ENCODE data around the gene ZNF524.

DNA sequence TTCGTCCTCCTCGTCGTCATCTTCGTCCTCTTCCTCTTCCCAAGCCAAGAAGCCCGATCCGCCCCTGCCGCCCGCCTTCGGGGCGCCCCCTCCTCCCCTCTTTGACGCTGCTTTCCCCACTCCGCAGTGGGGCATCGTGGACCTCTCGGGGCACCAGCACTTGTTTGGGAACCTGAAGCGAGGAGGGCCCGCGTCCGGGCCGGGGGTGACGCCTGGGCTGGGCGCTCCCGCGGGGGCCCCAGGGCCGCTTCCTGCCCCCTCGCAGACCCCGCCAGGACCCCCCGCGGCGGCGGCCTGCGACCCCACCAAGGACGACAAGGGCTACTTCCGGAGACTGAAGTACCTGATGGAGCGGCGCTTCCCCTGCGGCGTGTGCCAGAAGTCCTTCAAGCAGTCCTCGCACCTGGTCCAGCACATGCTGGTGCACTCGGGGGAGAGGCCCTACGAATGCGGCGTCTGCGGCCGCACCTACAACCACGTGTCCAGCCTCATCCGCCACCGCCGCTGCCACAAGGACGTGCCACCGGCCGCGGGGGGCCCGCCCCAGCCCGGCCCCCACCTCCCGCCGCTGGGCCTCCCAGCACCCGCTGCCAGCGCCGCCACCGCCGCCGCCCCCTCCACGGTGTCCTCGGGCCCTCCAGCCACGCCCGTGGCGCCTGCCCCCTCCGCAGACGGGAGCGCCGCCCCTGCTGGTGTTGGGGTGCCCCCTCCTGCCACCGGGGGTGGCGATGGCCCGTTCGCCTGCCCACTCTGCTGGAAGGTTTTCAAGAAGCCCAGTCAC lies 14.0 kb downstream of the ZNF524 start:
- TF ChIP-seq POLR2AphosphoS5 (IDR thresholded peaks at IDR 0.05; ENCODE audit: low read depth, low read length), result no peak
- TF ChIP-seq POLR2A (IDR thresholded peaks at IDR 0.05; ENCODE audit: low read depth, low read length), result no peak
- TF ChIP-seq TAF1 (IDR thresholded peaks at IDR 0.05; ENCODE audit: low read depth, low read length), result no peak
- no peak for TF ChIP-seq PAX5 (IDR thresholded peaks at IDR 0.05; ENCODE audit: insufficient read depth, low read length, severe bottlenecking)
- no peak for TF ChIP-seq SPI1 (IDR thresholded peaks at IDR 0.05; ENCODE audit: low read depth, low read length)
- TF ChIP-seq POU2F2 (IDR thresholded peaks at IDR 0.05; ENCODE audit: low read depth, low read length), result no peak
